K562 (cell line): ENCODE results near the gene CEP57.

Experiments
- ADNP ChIP-seq: fragments of 200-800 bp; sonication (Bioruptor generic); IDR thresholded peaks from 2 replicates; pipeline ENCODE4 v1.6.1; 2016; ENCODE audit warnings: missing genetic modification characterization, missing compliant biosample characterization
- ARID3B ChIP-seq: fragments of 250-450 bp; sonication (Bioruptor Pico); IDR thresholded peaks from 2 replicates; pipeline ENCODE4 v1.4.0; 2020; ENCODE audit warnings: borderline replicate concordance
- BRF2 ChIP-seq: IDR thresholded peaks from 3 replicates; pipeline ENCODE4 v1.6.1; 2011; ENCODE audit warnings: borderline replicate concordance, mild to moderate bottlenecking; ENCODE audit not compliant: insufficient read length, insufficient read depth
- CTCF ChIP-seq, 3 experiments: IDR thresholded peaks in 2 of 3; conservative IDR thresholded peaks in 1 of 3; 2 replicates each; pipeline ENCODE4 v1.5.1; 2011 to 2012; ENCODE audit warnings: low read length in 3 of 3, mild to moderate bottlenecking in 3 of 3, control low read depth in 2 of 3, improper control_type of control experiment in 1 of 3, inconsistent platforms in 1 of 3, low read depth in 1 of 3, mixed read lengths in 1 of 3, moderate library complexity in 1 of 3; ENCODE audit not compliant: insufficient read depth in 2 of 3
- NR2C1 ChIP-seq, 2 experiments: fragments of 450-650 bp; IDR thresholded peaks; 2 replicates each; pipeline ENCODE4 v1.6.1; 2017; ENCODE audit warnings: mild to moderate bottlenecking in 2 of 2, antibody characterized with exemption in 1 of 2, inconsistent platforms in 1 of 2, missing compliant biosample characterization in 1 of 2, missing genetic modification characterization in 1 of 2
- NR2F6 ChIP-seq: fragments of 450-650 bp; formaldehyde crosslinking; IDR thresholded peaks from 2 replicates; pipeline ENCODE4 v1.4.0; 2020; ENCODE audit warnings: mild to moderate bottlenecking
- POLR2A ChIP-seq: fragments of 450-650 bp; conservative IDR thresholded peaks from 2 replicates; pipeline ENCODE4 v1.6.1; 2016
- ZBTB7A ChIP-seq: IDR thresholded peaks from 2 replicates; pipeline ENCODE4 v1.6.1; 2011; ENCODE audit warnings: low read depth, mild to moderate bottlenecking, low read length, moderate library complexity, borderline replicate concordance; ENCODE audit not compliant: control insufficient read depth
- ZNF24 ChIP-seq: fragments of 450-650 bp; IDR thresholded peaks from 2 replicates; pipeline ENCODE4 v1.6.1; 2016
- ZNF551 ChIP-seq: fragments of 250-450 bp; sonication (Bioruptor Pico); IDR thresholded peaks from 2 replicates; pipeline ENCODE4 v1.5.0; 2021; ENCODE audit warnings: mild to moderate bottlenecking, moderate library complexity

GRCh38 chr11:95799546-95799945 lies 9.2 kb downstream of the CEP57 start:
- TF ChIP-seq CTCF (IDR thresholded peaks at IDR 0.05 in 2 of 3, conservative IDR thresholded peaks at IDR 0.05 in 1 of 3; ENCODE audit: insufficient read depth in 2 of 3, low read depth in 1 of 3, low read length in 3 of 3), result no peak
- no peak for TF ChIP-seq ZNF551 (CRISPR knock-in tag)
- TF ChIP-seq BRF2, result no peak
- TF ChIP-seq ZNF24, result no peak
- TF ChIP-seq NR2C1 (IDR thresholded peaks at IDR 0.05), result no peak
- no peak for TF ChIP-seq NR2C1 (tag; IDR thresholded peaks at IDR 0.05)
- no peak for TF ChIP-seq POLR2A
- no peak for TF ChIP-seq NR2F6 (CRISPR knock-in tag)
- no peak for TF ChIP-seq ZBTB7A
- no peak for TF ChIP-seq ARID3B (CRISPR knock-in tag)
- TF ChIP-seq ADNP, result no peak
